Sigmoid colon (tissue), 7 donors: Measurements from ENCODE around the gene MIX23. TPM values are rescaled to one million over a fixed set of nuclear protein-coding genes. Genes with fewer than 3 reads are reported as not detected.

Experiments
- DNase-seq: peaks from one replicate; pipeline ENCODE4 v3.0.0-alpha.2; 2019
- H3K27ac ChIP-seq, 4 donors: fragments of 200-600 bp; sonication (generic); one replicate each; pipeline ENCODE4 v1.5.1; 2016 to 2019; ENCODE audit warnings: mild to moderate bottlenecking in 1 of 4
- H3K27me3 ChIP-seq, 3 donors: fragments of 200-600 bp; sonication (generic); one replicate each; pipeline ENCODE4 v1.5.1; 2019; ENCODE audit warnings: mild to moderate bottlenecking in 1 of 3
- H3K36me3 ChIP-seq, 4 donors: fragments of 200-600 bp; sonication (generic); one replicate each; pipeline ENCODE4 v1.5.1; 2016 to 2019
- H3K4me1 ChIP-seq, 4 donors: fragments of 200-600 bp; sonication (generic); one replicate each; pipeline ENCODE4 v1.5.1; 2017 to 2019
- H3K4me3 ChIP-seq, 4 donors: fragments of 200-600 bp; sonication (generic); one replicate each; pipeline ENCODE4 v1.5.1; 2017 to 2019; ENCODE audit warnings: mild to moderate bottlenecking in 2 of 4, moderate library complexity in 1 of 4
- H3K9me3 ChIP-seq, 4 donors: fragments of 200-600 bp in 3 of 4; sonication (generic) in 3 of 4; one replicate each; pipeline versions ENCODE4 v1.5.1 to v1.6.1; 2013 to 2019
- EP300 ChIP-seq, 4 donors: sonication (generic); formaldehyde crosslinking; IDR thresholded peaks; one replicate each; pipeline ENCODE4 v1.6.1; 2017; ENCODE audit warnings: antibody characterized with exemption in 4 of 4
- POLR2A ChIP-seq, 2 donors: fragments of 450-650 bp; IDR thresholded peaks; one replicate each; pipeline ENCODE4 v1.6.1; 2016; ENCODE audit warnings: antibody characterized with exemption in 2 of 2, mild to moderate bottlenecking in 2 of 2, moderate library complexity in 2 of 2
- POLR2AphosphoS5 ChIP-seq, 4 donors: sonication (generic); formaldehyde crosslinking; IDR thresholded peaks; one replicate each; pipeline ENCODE4 v1.6.1; 2017; ENCODE audit warnings: antibody characterized with exemption in 4 of 4
- WGBS, 2 donors: extraction: QIAGEN DNeasy Blood & Tissue Kit; methylation state at CpG; one replicate each; pipeline ENCODE4 v1.1.7; 2013; 5-methylcytosine and 5-hydroxymethylcytosine counted together
- intact Hi-C: fragments of 100-400 bp; cut with DNase I; formaldehyde crosslinking; loops from one replicate; pipeline ENCODE4 v1.15.1; 2023
- polyA plus RNA-seq, 3 donors: library from polyadenylated mRNA; stranded (reverse); fragments of 200-250 nt; gene quantifications; one replicate each; pipeline ENCODE4 v1.2.3, GENCODE V29; 2013
- total RNA-seq, 4 donors: library from RNA; depleted of rRNA; stranded (reverse); fragments of >200 nt; gene quantifications; one replicate each; pipeline ENCODE4 v1.1.0, GENCODE V29; 2016
- TF ChIP-seq, protein P1 (sequence below), 4 experiments: fragments of 450-650 bp in 3 of 4; fragments of 200-600 bp in 1 of 4; IDR thresholded peaks; one replicate each; pipeline ENCODE4 v1.5.1; 2016 to 2019; ENCODE audit warnings: antibody characterized with exemption in 4 of 4, mild to moderate bottlenecking in 3 of 4, moderate library complexity in 2 of 4
- donor health status: healthy with polysubstance abuse.
- donor health status: Bipolar disorder and iron deficiency.
- donor health status: healthy.

Gene MIX23
- total and polyA plus RNA-seq, 7 donors: 8.2 to 49.2 (median 24.8) TPM

DNA sequence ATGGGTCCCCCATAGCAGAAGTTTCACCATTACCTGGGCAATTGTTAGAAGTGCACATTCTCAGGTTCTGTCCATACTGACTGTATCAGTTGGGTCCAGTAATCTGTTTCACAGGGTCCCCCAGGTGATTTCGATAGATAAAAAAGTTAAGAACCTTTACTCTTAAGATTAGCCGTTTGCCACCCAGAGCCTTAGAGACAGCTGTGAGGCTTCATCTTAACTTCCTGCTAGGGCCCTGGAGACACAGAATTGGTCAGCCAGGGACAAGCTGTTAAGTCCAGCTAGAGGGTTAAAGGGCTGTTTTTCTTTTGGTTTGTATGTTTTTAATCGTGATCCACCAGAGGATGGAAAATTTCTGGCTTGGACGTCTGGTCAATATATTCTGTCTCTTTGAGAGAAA, 7.6 kb upstream of the MIX23 start:
- no peak for DNase-seq
- H3K4me1 ChIP-seq: peaks cover 0 to 25% (median 11%) of the 10 kb centered on the region in 4 donors
- H3K36me3 ChIP-seq: peaks cover 0 to 7% (median 0%) of the 10 kb centered on the region in 4 donors
- no peaks in the 10 kb centered on the region for H3K9me3 ChIP-seq
- TF ChIP-seq, protein P1, sequence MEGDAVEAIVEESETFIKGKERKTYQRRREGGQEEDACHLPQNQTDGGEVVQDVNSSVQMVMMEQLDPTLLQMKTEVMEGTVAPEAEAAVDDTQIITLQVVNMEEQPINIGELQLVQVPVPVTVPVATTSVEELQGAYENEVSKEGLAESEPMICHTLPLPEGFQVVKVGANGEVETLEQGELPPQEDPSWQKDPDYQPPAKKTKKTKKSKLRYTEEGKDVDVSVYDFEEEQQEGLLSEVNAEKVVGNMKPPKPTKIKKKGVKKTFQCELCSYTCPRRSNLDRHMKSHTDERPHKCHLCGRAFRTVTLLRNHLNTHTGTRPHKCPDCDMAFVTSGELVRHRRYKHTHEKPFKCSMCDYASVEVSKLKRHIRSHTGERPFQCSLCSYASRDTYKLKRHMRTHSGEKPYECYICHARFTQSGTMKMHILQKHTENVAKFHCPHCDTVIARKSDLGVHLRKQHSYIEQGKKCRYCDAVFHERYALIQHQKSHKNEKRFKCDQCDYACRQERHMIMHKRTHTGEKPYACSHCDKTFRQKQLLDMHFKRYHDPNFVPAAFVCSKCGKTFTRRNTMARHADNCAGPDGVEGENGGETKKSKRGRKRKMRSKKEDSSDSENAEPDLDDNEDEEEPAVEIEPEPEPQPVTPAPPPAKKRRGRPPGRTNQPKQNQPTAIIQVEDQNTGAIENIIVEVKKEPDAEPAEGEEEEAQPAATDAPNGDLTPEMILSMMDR (IDR thresholded peaks at IDR 0.05): no peak
- TF ChIP-seq POLR2A (IDR thresholded peaks at IDR 0.05) (no peak), EP300 (IDR thresholded peaks at IDR 0.05) (no peak), POLR2AphosphoS5 (IDR thresholded peaks at IDR 0.05) (no peak)
- peak overlapping the region; percentile 3 to 55 (median 37) for H3K27ac ChIP-seq
- H3K27me3 ChIP-seq: no peaks in the 10 kb centered on the region
- 58 to 69% methylated on average over 4 of the region's 4 CpGs for WGBS, 2 donors
- intact Hi-C loops: loop anchor here (5.0 kb wide), 1 partner anchor 167 kb away; no protein-coding TSS in a partner anchor
- H3K4me3 ChIP-seq: no peak overlapping the region

- intact Hi-C loops: loop anchor here (5.0 to 10.0 kb wide), 2 partner anchors 167 to 845 kb away; partner anchors contain the start of gene POLQ
- H3K27me3 ChIP-seq: no peaks in the 10 kb centered on the region
- WGBS, 2 donors: 87 to 94% methylated on average over 4 of the region's 4 CpGs
- TF ChIP-seq EP300 (IDR thresholded peaks at IDR 0.05) (no peak), POLR2A (IDR thresholded peaks at IDR 0.05) (no peak), POLR2AphosphoS5 (IDR thresholded peaks at IDR 0.05) (no peak)
- TF ChIP-seq, protein P1 (IDR thresholded peaks at IDR 0.05): no peak
- peaks cover 0 to 7% (median 0%) of the 10 kb centered on the region in 4 donors for H3K36me3 ChIP-seq
- DNase-seq: no peak
- H3K27ac ChIP-seq: peak overlapping the region in 2 of 4 donors; percentile 33 to 55
- no peaks in the 10 kb centered on the region for H3K9me3 ChIP-seq
- peaks cover 0 to 33% (median 18%) of the 10 kb centered on the region in 4 donors for H3K4me1 ChIP-seq
- no peak overlapping the region for H3K4me3 ChIP-seq
Observed at GRCh38 chr3:122389892-122390291, 6.9 kb upstream of the MIX23 start.

DNA sequence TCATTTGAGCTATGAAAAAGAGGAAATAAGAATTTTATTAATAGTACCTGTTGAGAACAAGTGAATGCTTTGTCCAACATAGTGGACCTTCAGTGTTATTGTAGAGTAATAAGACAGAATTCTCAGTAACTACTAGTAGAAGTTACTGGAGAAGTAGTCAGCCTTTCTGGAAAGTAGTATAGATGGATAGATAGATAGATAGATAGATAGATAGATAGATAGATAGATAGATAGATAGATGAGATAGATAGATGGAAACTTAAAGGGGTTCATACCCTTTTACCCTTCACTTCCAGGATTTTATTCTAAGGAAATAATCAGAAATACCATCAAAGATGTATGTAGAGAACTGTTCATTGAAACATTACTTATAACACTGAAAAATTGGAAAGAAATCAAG, 6.2 kb upstream of the MIX23 start:
- H3K4me1 ChIP-seq: peaks cover 0 to 38% (median 23%) of the 10 kb centered on the region in 4 donors

DNA sequence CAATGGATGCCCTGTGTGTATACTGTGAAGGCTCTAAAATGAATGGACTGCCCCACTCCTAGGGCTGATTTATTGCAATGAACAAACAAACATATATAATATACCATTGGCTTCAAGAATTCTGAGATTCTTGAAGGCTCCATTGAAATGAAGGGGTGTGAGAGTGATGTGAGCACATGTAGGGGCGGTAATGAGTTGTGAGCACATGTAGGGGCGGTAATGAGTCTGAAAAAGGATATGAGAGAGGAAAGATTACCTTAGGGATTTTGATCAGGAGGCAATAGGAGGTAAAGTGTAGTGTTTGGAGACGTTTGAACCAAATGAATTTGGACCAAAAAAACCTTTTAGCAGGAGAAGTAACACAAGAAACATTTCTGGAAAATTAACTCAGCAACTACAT, 4.7 kb upstream of the MIX23 start:
- 81 to 87% methylated on average over 3 of the region's 3 CpGs for WGBS, 2 donors
- H3K4me1 ChIP-seq: peaks cover 0 to 32% (median 19%) of the 10 kb centered on the region in 4 donors
- intact Hi-C loops: loop anchor here (10.0 kb wide), 1 partner anchor 843 kb away; the partner anchor contains the start of gene POLQ

More for the DNA sequence above, 6.2 kb upstream of the MIX23 start:
- Histone ChIP-seq H3K4me3 (no peak overlapping the region), H3K27ac (no peak overlapping the region), H3K36me3 (peaks cover 0 to 7% (median 0%) of the 10 kb centered on the region in 4 donors), H3K9me3 (no peaks in the 10 kb centered on the region), H3K27me3 (no peaks in the 10 kb centered on the region)
- no peak for TF ChIP-seq EP300 (IDR thresholded peaks at IDR 0.05)
- TF ChIP-seq, protein P1 (IDR thresholded peaks at IDR 0.05): no peak
- TF ChIP-seq POLR2AphosphoS5 (IDR thresholded peaks at IDR 0.05): no peak
- TF ChIP-seq POLR2A (IDR thresholded peaks at IDR 0.05): no peak
- DNase-seq: no peak
- intact Hi-C loops: loop anchor here (10.0 kb wide), 1 partner anchor 844 kb away; the partner anchor contains the start of gene POLQ

More for the DNA sequence above, 4.7 kb upstream of the MIX23 start:
- Histone ChIP-seq H3K27me3 (no peaks in the 10 kb centered on the region), H3K4me3 (no peak overlapping the region), H3K9me3 (no peaks in the 10 kb centered on the region), H3K27ac (no peak overlapping the region), H3K36me3 (peaks cover 0 to 7% (median 0%) of the 10 kb centered on the region in 4 donors)
- no peak for DNase-seq
- TF ChIP-seq, protein P1 (IDR thresholded peaks at IDR 0.05): no peak
- TF ChIP-seq POLR2A (IDR thresholded peaks at IDR 0.05): no peak
- TF ChIP-seq EP300 (IDR thresholded peaks at IDR 0.05): no peak
- no peak for TF ChIP-seq POLR2AphosphoS5 (IDR thresholded peaks at IDR 0.05)
